SK-N-SH (cell line): Measurements from ENCODE around the gene MIDN. TPM values are rescaled to one million over a fixed set of nuclear protein-coding genes. Genes with fewer than 3 reads are reported as not detected.

ENCODE experiments used
- CTCF ChIA-PET: fragments of 300-600, 350-600 bp; formaldehyde crosslinking; extraction: SDS; loops from one replicate; lab custom pipeline; 2021; lab: Yijun Ruan, JAX
- POLR2A ChIA-PET: fragments of 350-600 bp; sonication (Branson Sonifier 250); formaldehyde crosslinking; extraction: SDS; loops from one replicate; lab custom pipeline; 2020; ENCODE audit warnings: antibody characterized with exemption, inconsistent platforms; lab: Yijun Ruan, JAX
- DNase-seq: peaks from one replicate; pipeline ENCODE4 v3.0.0; 2012
- H2AFZ ChIP-seq: fragments of 200-600 bp; sonication (generic); 2 replicates; pipeline ENCODE4 v1.8.1; 2016; ENCODE audit warnings: antibody characterized with exemption, mild to moderate bottlenecking, low read depth
- H3F3A ChIP-seq: fragments of 200-600 bp; sonication (generic); replicated peaks from 2 replicates; pipeline ENCODE3; 2016; ENCODE audit warnings: antibody characterized with exemption, mild to moderate bottlenecking; ENCODE audit not compliant: insufficient read depth
- H3K27ac ChIP-seq, 2 experiments: fragments of 200-500 bp in 1 of 2; fragments of 200-600 bp in 1 of 2; sonication (Bioruptor generic) in 1 of 2; sonication (generic), shearing (Covaris generic) in 1 of 2; 2 replicates each; pipeline versions ENCODE4 v1.5.1 to v1.6.1; 2014 to 2016; ENCODE audit warnings: low read depth in 2 of 2, inconsistent platforms in 1 of 2, low read length in 1 of 2, mild to moderate bottlenecking in 1 of 2, mixed read lengths in 1 of 2
- H3K27me3 ChIP-seq: fragments of 200-600 bp; sonication (generic), shearing (Covaris generic); 2 replicates; pipeline ENCODE4 v1.6.1; 2016; ENCODE audit warnings: mixed run types; ENCODE audit not compliant: insufficient read depth
- H3K36me3 ChIP-seq, 2 experiments: fragments of 200-500 bp in 1 of 2; fragments of 200-600 bp in 1 of 2; sonication (Bioruptor generic) in 1 of 2; sonication (generic) in 1 of 2; replicated peaks in 1 of 2; 2 replicates each; pipeline versions ENCODE3 to v1.5.1; 2014 to 2016; ENCODE audit warnings: low read length in 1 of 2, mild to moderate bottlenecking in 1 of 2; ENCODE audit not compliant: insufficient read depth in 2 of 2, control insufficient read depth in 1 of 2
- H3K4me1 ChIP-seq, 2 experiments: fragments of 200-500 bp in 1 of 2; fragments of 200-600 bp in 1 of 2; sonication (Bioruptor generic) in 1 of 2; sonication (generic), shearing (Covaris generic) in 1 of 2; 2 replicates each; pipeline versions ENCODE4 v1.5.1 to v1.6.1; 2014 to 2016; ENCODE audit warnings: low read depth in 1 of 2, low read length in 1 of 2, mixed run types in 1 of 2; ENCODE audit not compliant: insufficient read depth in 2 of 2, control insufficient read depth in 1 of 2
- H3K4me2 ChIP-seq: fragments of 200-600 bp; sonication (generic), shearing (Covaris generic); 2 replicates; pipeline ENCODE4 v1.6.1; 2017; ENCODE audit warnings: mixed run types
- H3K4me3 ChIP-seq, 2 experiments: fragments of 200-500 bp in 1 of 2; fragments of 200-600 bp in 1 of 2; sonication (Bioruptor generic) in 1 of 2; sonication (generic), shearing (Covaris generic) in 1 of 2; 2 replicates each; pipeline versions ENCODE4 v1.5.1 to v1.8.1; 2014 to 2016; ENCODE audit warnings: low read depth in 2 of 2, inconsistent platforms in 1 of 2, low read length in 1 of 2, mild to moderate bottlenecking in 1 of 2, mixed read lengths in 1 of 2, moderate library complexity in 1 of 2
- H3K79me2 ChIP-seq: fragments of 200-600 bp; sonication (generic); 2 replicates; pipeline ENCODE4 v1.8.1; 2017; ENCODE audit warnings: mild to moderate bottlenecking; ENCODE audit not compliant: insufficient read depth
- H3K9ac ChIP-seq: fragments of 200-600 bp; sonication (generic); 2 replicates; pipeline ENCODE4 v1.6.1; 2017; ENCODE audit warnings: mixed run types
- H3K9me2 ChIP-seq: fragments of 200-600 bp; sonication (generic); 2 replicates; pipeline ENCODE4 v1.6.1; 2017; ENCODE audit warnings: mixed run types
- H3K9me3 ChIP-seq: fragments of 200-600 bp; sonication (generic); 2 replicates; pipeline ENCODE4 v1.6.1; 2017; ENCODE audit warnings: mixed run types, mild to moderate bottlenecking, moderate library complexity
- H4K20me1 ChIP-seq: fragments of 200-600 bp; sonication (generic); 2 replicates; pipeline ENCODE4 v1.6.1; 2017; ENCODE audit warnings: mild to moderate bottlenecking, mixed run types; ENCODE audit not compliant: insufficient read depth
- CHD2 ChIP-seq: fragments of 150-350 bp; IDR thresholded peaks from 2 replicates; pipeline ENCODE4 v1.6.1; 2018; ENCODE audit warnings: low read length; ENCODE audit not compliant: partially characterized antibody
- EP300 ChIP-seq, 2 experiments: IDR thresholded peaks; 2 replicates each; pipeline versions ENCODE4 v1.4.0 to v1.6.1; 2012; ENCODE audit warnings: borderline replicate concordance in 1 of 2, low read depth in 1 of 2, low read length in 1 of 2
- EZH2phosphoT487 ChIP-seq: fragments of 200-600 bp; sonication (generic); IDR thresholded peaks from 2 replicates; pipeline ENCODE4 v1.6.1; 2017; ENCODE audit warnings: low read depth, mixed run types, mild to moderate bottlenecking, antibody characterized with exemption, moderate library complexity, borderline replicate concordance
- FOXJ3 ChIP-seq: sonication (generic); formaldehyde crosslinking; IDR thresholded peaks from 2 replicates; pipeline ENCODE4 v1.5.1; 2020; ENCODE audit warnings: mild to moderate bottlenecking, missing genetic modification reagents
- FOXM1 ChIP-seq: IDR thresholded peaks from 2 replicates; pipeline ENCODE4 v1.4.0; 2012; ENCODE audit warnings: low read depth, mild to moderate bottlenecking
- GATA2 ChIP-seq: sonication (generic); formaldehyde crosslinking; IDR thresholded peaks from 2 replicates; pipeline ENCODE4 v1.5.0; 2020; ENCODE audit warnings: mild to moderate bottlenecking, missing genetic modification reagents
- IRF3 ChIP-seq: fragments of 150-350 bp; IDR thresholded peaks from 2 replicates; pipeline ENCODE4 v1.6.1; 2016; ENCODE audit warnings: mild to moderate bottlenecking, low read depth, low read length
- MEF2A ChIP-seq: IDR thresholded peaks from 2 replicates; pipeline ENCODE4 v1.4.0; 2012; ENCODE audit warnings: low read depth, borderline replicate concordance
- MXI1 ChIP-seq: IDR thresholded peaks from 2 replicates; pipeline ENCODE4 v1.6.1; 2012; ENCODE audit warnings: mild to moderate bottlenecking, low read depth, low read length, improper control_type of control experiment
- NRF1 ChIP-seq: IDR thresholded peaks from 2 replicates; pipeline ENCODE4 v1.6.1; 2012; ENCODE audit warnings: low read depth, mild to moderate bottlenecking, low read length
- PBX3 ChIP-seq: IDR thresholded peaks from 2 replicates; pipeline ENCODE4; 2012
- POLR2AphosphoS5 ChIP-seq: IDR thresholded peaks from 2 replicates; pipeline ENCODE4 v1.6.1; 2012; ENCODE audit warnings: low read depth, low read length
- RCOR1 ChIP-seq: fragments of 150-350 bp; IDR thresholded peaks from 2 replicates; pipeline ENCODE4 v1.6.1; 2017; ENCODE audit warnings: antibody characterized with exemption, low read length
- RFX5 ChIP-seq: IDR thresholded peaks from 2 replicates; pipeline ENCODE4 v1.6.1; 2012; ENCODE audit warnings: mild to moderate bottlenecking, improper control_type of control experiment, low read length
- SIN3A ChIP-seq: IDR thresholded peaks from 2 replicates; pipeline ENCODE4 v1.6.1; 2012; ENCODE audit warnings: low read depth, mild to moderate bottlenecking, low read length, moderate library complexity, borderline replicate concordance
- TAF1 ChIP-seq: IDR thresholded peaks from 2 replicates; pipeline ENCODE4 v1.6.1; 2012; ENCODE audit warnings: low read depth, mild to moderate bottlenecking, low read length, moderate library complexity, borderline replicate concordance
- TEAD4 ChIP-seq: IDR thresholded peaks from 2 replicates; pipeline ENCODE4 v1.4.0; 2012; ENCODE audit warnings: mild to moderate bottlenecking, borderline replicate concordance; ENCODE audit not compliant: insufficient read depth
- USF1 ChIP-seq: IDR thresholded peaks from 2 replicates; pipeline ENCODE4 v1.4.0; 2012; ENCODE audit warnings: low read depth, borderline replicate concordance
- USF2 ChIP-seq: fragments of 150-350 bp; IDR thresholded peaks from 2 replicates; pipeline ENCODE4 v1.6.1; 2017; ENCODE audit warnings: antibody characterized with exemption, low read length, low read depth, borderline replicate concordance
- WGBS: methylation state at CpG from one replicate; pipeline ENCODE4 v1.1.6; 2017; ENCODE audit warnings: low lambda C conversion rate; 5-methylcytosine and 5-hydroxymethylcytosine counted together
- polyA plus RNA-seq, 3 experiments: library from polyadenylated mRNA; depleted of rRNA; stranded (reverse); fragments of >200 nt; gene quantifications; 2 replicates each; pipeline ENCODE4 v1.2.3, GENCODE V29; 2012

MIDN gene
- polyA plus RNA-seq, 1 of the 3 experiments (the other 2 are of a cell fraction): 13.9 TPM

- TF ChIP-seq USF2 (no peak), MEF2A (peak; percentile 89; the same call in 1 of the 2 replicates), EP300 (IDR thresholded peaks at IDR 0.05; ENCODE audit: borderline replicate concordance in 1 of 2, low read depth in 1 of 2, low read length in 1 of 2) (peak in 1 of 2 experiments; percentile 46; a peak in 2 of 4 replicates), NRF1 (no peak), EZH2phosphoT487 (no peak), RCOR1 (no peak; the same call in 1 of the 2 replicates), RFX5 (no peak), FOXM1 (no peak)
These were observed 33.3 kb upstream of the MIDN start (continued) for GRCh38 chr19:1214862-1215731.

GRCh38 chr19:1216756-1217155, 31.6 kb upstream of the MIDN start:
- Histone ChIP-seq H4K20me1 (0 out of 2 replicates have a peak, but pooled peaks cover 13% of the 10 kb centered on the region), H3K27ac (peak overlapping the region in 1 of 2 experiments; percentile 90; a peak in 1 of 4 replicates), H3K36me3 (peaks cover 0 to 13% of the 10 kb centered on the region in 2 experiments), H3K4me2 (0 out of 2 replicates have a peak overlapping the region, but pooled peaks have one; percentile 79), H2AFZ (no peak overlapping the region), H3K9me3 (no peaks in the 10 kb centered on the region), H3K4me3 (no peak overlapping the region), H3K9ac (no peak overlapping the region), H3K79me2 (peaks cover 89% of the 10 kb centered on the region), H3K27me3 (no peaks in the 10 kb centered on the region), H3F3A (peaks cover 39% of the 10 kb centered on the region), H3K9me2 (no peaks in the 10 kb centered on the region), H3K4me1 (peaks cover 28 to 39% of the 10 kb centered on the region in 2 experiments; a peak in 3 of 4 replicates)
- TF ChIP-seq CHD2 (no peak), NRF1 (no peak), IRF3 (no peak), SIN3A (no peak), MXI1 (no peak), FOXM1 (no peak), RFX5 (no peak), FOXJ3 (CRISPR knock-in tag) (no peak), MEF2A (no peak), TEAD4 (no peak), TAF1 (no peak), GATA2 (CRISPR knock-in tag) (no peak), USF1 (no peak), POLR2AphosphoS5 (no peak), PBX3 (no peak)
- POLR2A ChIA-PET: interaction anchor here (0.6 kb wide), 1 partner anchor 123 kb away, joined by 5 read pairs; no protein-coding TSS in a partner anchor
- WGBS: 93% methylated on average over 6 of the region's 12 CpGs
- DNase-seq: no peak
- CTCF ChIA-PET: interaction anchor here (1.9 to 7.0 kb wide), 7 partner anchors 9 to 104 kb away, joined by 6 to 43 read pairs (median 19); partner anchors contain the start of genes ATP5F1D and CBARP
